WI38 (cell line): ENCODE results near the gene C19orf47.

Source experiments
- H3K4me3 ChIP-seq: 2 replicates; pipeline ENCODE4 v1.5.1; 2011; ENCODE audit warnings: low read depth, mild to moderate bottlenecking, control low read depth, low read length
- CTCF ChIP-seq: IDR thresholded peaks from 2 replicates; pipeline ENCODE4 v1.5.1; 2012; ENCODE audit warnings: low read depth, mild to moderate bottlenecking, control low read depth, low read length

Gene C19orf47

GRCh38 chr19:40274585-40275544, 73.3 kb downstream of the C19orf47 start:
- no peak overlapping the region for H3K4me3 ChIP-seq
- no peak for TF ChIP-seq CTCF

- H3K4me3 ChIP-seq: no peak overlapping the region
- no peak for TF ChIP-seq CTCF
These were observed 74.5 kb downstream of the C19orf47 start for GRCh38 chr19:40273469-40274360.

- no peak overlapping the region for H3K4me3 ChIP-seq
- TF ChIP-seq CTCF: no peak
These were observed 75.9 kb downstream of the C19orf47 start for GRCh38 chr19:40272261-40272660.

- no peak for TF ChIP-seq CTCF
- H3K4me3 ChIP-seq: no peak overlapping the region
These were observed 76.5 kb downstream of the C19orf47 start for GRCh38 chr19:40271706-40272105.

- no peak overlapping the region for H3K4me3 ChIP-seq
- no peak for TF ChIP-seq CTCF
These were observed 77.7 kb downstream of the C19orf47 start for GRCh38 chr19:40270362-40271089.
